GM12878 (cell line): Measurements from ENCODE around the gene CTAG1B.

Source experiments
- CEBPB ChIP-seq, 2 experiments: fragments of 150-350 bp in 1 of 2; IDR thresholded peaks; 2 replicates each; pipeline ENCODE4 v1.6.1; 2012 to 2014; ENCODE audit warnings: low read depth in 2 of 2, low read length in 2 of 2, borderline replicate concordance in 1 of 2, inconsistent platforms in 1 of 2
- JUNB ChIP-seq: IDR thresholded peaks from 2 replicates; pipeline ENCODE4 v1.6.1; 2016; ENCODE audit warnings: antibody characterized with exemption, mild to moderate bottlenecking
- POLR2A ChIP-seq: IDR thresholded peaks from 2 replicates; pipeline ENCODE4 v1.6.1; 2011; ENCODE audit warnings: low read depth, mild to moderate bottlenecking, low read length
- RBBP5 ChIP-seq: fragments of 200-600 bp; sonication (generic); conservative IDR thresholded peaks from 2 replicates; pipeline ENCODE4 v1.6.1; 2016
- SMAD1 ChIP-seq: fragments of 450-650 bp; IDR thresholded peaks from 2 replicates; pipeline ENCODE4 v1.6.1; 2018; ENCODE audit warnings: mild to moderate bottlenecking, low read depth; ENCODE audit not compliant: partially characterized antibody
- SP1 ChIP-seq: IDR thresholded peaks from one replicate; pipeline ENCODE4 v1.6.1; 2011; ENCODE audit warnings: low read depth, low read length
- STAT1 ChIP-seq: fragments of 450-650 bp; conservative IDR thresholded peaks from 2 replicates; pipeline ENCODE4 v1.6.1; 2014; ENCODE audit warnings: antibody characterized with exemption, mild to moderate bottlenecking
- TARDBP ChIP-seq: IDR thresholded peaks from 2 replicates; pipeline ENCODE4 v1.6.1; 2016; ENCODE audit warnings: borderline replicate concordance
- YY1 ChIP-seq: IDR thresholded peaks from 2 replicates; pipeline ENCODE4 v1.6.1; 2011; ENCODE audit warnings: low read depth, mild to moderate bottlenecking, low read length
- ZBTB33 ChIP-seq: fragments of 450-650 bp; IDR thresholded peaks from 2 replicates; pipeline ENCODE4 v1.6.1; 2017; ENCODE audit warnings: mild to moderate bottlenecking
- TF ChIP-seq, protein P1 (sequence below), 3 experiments: IDR thresholded peaks in 2 of 3; conservative IDR thresholded peaks in 1 of 3; 2 replicates each; pipeline ENCODE4 v1.5.1; 2011; ENCODE audit warnings: low read depth in 3 of 3, low read length in 3 of 3, mild to moderate bottlenecking in 3 of 3, control low read depth in 2 of 3, moderate library complexity in 2 of 3, inconsistent platforms in 1 of 3, mixed read lengths in 1 of 3; ENCODE audit not compliant: control insufficient read depth in 2 of 3, insufficient read depth in 1 of 3; ENCODE audit errors: extremely low read depth in 1 of 3
- TF ChIP-seq, protein P2 (sequence below): IDR thresholded peaks from 2 replicates; pipeline ENCODE4 v1.6.1; 2012; ENCODE audit warnings: low read depth, low read length, improper control_type of control experiment

- no peak for TF ChIP-seq POLR2A
- no peak for TF ChIP-seq CEBPB (IDR thresholded peaks at IDR 0.05; ENCODE audit: borderline replicate concordance in 1 of 2, low read depth in 2 of 2, low read length in 2 of 2)
- TF ChIP-seq TARDBP: no peak
- no peak for TF ChIP-seq STAT1
- TF ChIP-seq, protein P1, sequence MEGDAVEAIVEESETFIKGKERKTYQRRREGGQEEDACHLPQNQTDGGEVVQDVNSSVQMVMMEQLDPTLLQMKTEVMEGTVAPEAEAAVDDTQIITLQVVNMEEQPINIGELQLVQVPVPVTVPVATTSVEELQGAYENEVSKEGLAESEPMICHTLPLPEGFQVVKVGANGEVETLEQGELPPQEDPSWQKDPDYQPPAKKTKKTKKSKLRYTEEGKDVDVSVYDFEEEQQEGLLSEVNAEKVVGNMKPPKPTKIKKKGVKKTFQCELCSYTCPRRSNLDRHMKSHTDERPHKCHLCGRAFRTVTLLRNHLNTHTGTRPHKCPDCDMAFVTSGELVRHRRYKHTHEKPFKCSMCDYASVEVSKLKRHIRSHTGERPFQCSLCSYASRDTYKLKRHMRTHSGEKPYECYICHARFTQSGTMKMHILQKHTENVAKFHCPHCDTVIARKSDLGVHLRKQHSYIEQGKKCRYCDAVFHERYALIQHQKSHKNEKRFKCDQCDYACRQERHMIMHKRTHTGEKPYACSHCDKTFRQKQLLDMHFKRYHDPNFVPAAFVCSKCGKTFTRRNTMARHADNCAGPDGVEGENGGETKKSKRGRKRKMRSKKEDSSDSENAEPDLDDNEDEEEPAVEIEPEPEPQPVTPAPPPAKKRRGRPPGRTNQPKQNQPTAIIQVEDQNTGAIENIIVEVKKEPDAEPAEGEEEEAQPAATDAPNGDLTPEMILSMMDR (IDR thresholded peaks at IDR 0.05 in 2 of 3, conservative IDR thresholded peaks at IDR 0.05 in 1 of 3; ENCODE audit: control insufficient read depth in 2 of 3, extremely low read depth in 1 of 3, insufficient read depth in 1 of 3, low read depth in 3 of 3, low read length in 3 of 3): no peak
- TF ChIP-seq, protein P2, sequence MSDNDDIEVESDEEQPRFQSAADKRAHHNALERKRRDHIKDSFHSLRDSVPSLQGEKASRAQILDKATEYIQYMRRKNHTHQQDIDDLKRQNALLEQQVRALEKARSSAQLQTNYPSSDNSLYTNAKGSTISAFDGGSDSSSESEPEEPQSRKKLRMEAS: no peak
- no peak for TF ChIP-seq RBBP5
- no peak for TF ChIP-seq YY1
- TF ChIP-seq SMAD1: no peak
- TF ChIP-seq JUNB: no peak
- TF ChIP-seq ZBTB33: no peak
- TF ChIP-seq SP1: no peak
Measured at GRCh38 chrX:154657226-154657805, 38.2 kb upstream of the CTAG1B start.
